Stimulated activated CD8-positive, alpha-beta memory T cell treated with anti-CD3 and anti-CD28 coated beads, Interleukin-15, amount 100 ng/mL, for 1 hour (primary cell): ENCODE results near the gene KCTD10.

Experiments used
- DNase-seq: peaks from one replicate; pipeline ENCODE4 v3.0.0-alpha.2; 2020; ENCODE audit warnings: low read depth

The KCTD10 gene

GRCh38 chr12:109473006-109473405, 4.1 kb downstream of the KCTD10 start:
- DNase-seq: no peak

- no peak for DNase-seq
These were observed 7.6 kb downstream of the KCTD10 start for GRCh38 chr12:109469517-109469916.

- no peak for DNase-seq
These were observed 9.0 kb downstream of the KCTD10 start for GRCh38 chr12:109467978-109468676.

GRCh38 chr12:109466821-109467220, 10.3 kb downstream of the KCTD10 start:
- DNase-seq: no peak

GRCh38 chr12:109466305-109466704, 10.8 kb downstream of the KCTD10 start:
- DNase-seq: no peak

- DNase-seq: no peak
These were observed 12.3 kb downstream of the KCTD10 start for GRCh38 chr12:109464642-109465351.

- no peak for DNase-seq
These were observed 13.3 kb downstream of the KCTD10 start for GRCh38 chr12:109463756-109464155.

- no peak for DNase-seq
These were observed 14.0 kb downstream of the KCTD10 start for GRCh38 chr12:109462868-109463692.

GRCh38 chr12:109461846-109462756, 15.0 kb downstream of the KCTD10 start:
- DNase-seq: no peak

GRCh38 chr12:109461049-109461845, 15.9 kb downstream of the KCTD10 start:
- DNase-seq: no peak

- DNase-seq: no peak
These were observed 16.6 kb downstream of the KCTD10 start for GRCh38 chr12:109460538-109460937.

GRCh38 chr12:109459247-109459646, 17.9 kb downstream of the KCTD10 start:
- no peak for DNase-seq

GRCh38 chr12:109458771-109459208, 18.3 kb downstream of the KCTD10 start:
- DNase-seq: no peak

- no peak for DNase-seq
These were observed 19.0 kb downstream of the KCTD10 start for GRCh38 chr12:109458086-109458485.

GRCh38 chr12:109455706-109456105, 21.4 kb downstream of the KCTD10 start:
- DNase-seq: no peak

GRCh38 chr12:109452489-109452888, 24.6 kb downstream of the KCTD10 start:
- DNase-seq: no peak

- no peak for DNase-seq
These were observed 25.7 kb downstream of the KCTD10 start for GRCh38 chr12:109451400-109451799.

GRCh38 chr12:109450980-109451379, 26.1 kb downstream of the KCTD10 start:
- DNase-seq: no peak

- DNase-seq: no peak
These were observed 27.1 kb downstream of the KCTD10 start for GRCh38 chr12:109449845-109450532.

GRCh38 chr12:109448707-109449390, 28.3 kb downstream of the KCTD10 start:
- DNase-seq: no peak
